Fibroblast of lung (primary cell): ENCODE data around the gene GHRH.

Experiments
- CTCF ChIP-seq, 2 donors: IDR thresholded peaks in 1 of 2; conservative IDR thresholded peaks in 1 of 2; 1 replicate in 1 of 2; 2 replicates in 1 of 2; pipeline ENCODE4 v1.5.1; 2011 to 2012; ENCODE audit warnings: low read length in 2 of 2, control low read depth in 1 of 2, inconsistent platforms in 1 of 2, low read depth in 1 of 2, mild to moderate bottlenecking in 1 of 2
- EZH2 ChIP-seq: IDR thresholded peaks from 2 replicates; pipeline ENCODE4 v1.5.1; 2012; ENCODE audit warnings: low read length, control low read depth, mild to moderate bottlenecking; ENCODE audit errors: missing control alignments

GRCh38 chr20:37282556-37282955, 20.9 kb upstream of the GHRH start:
- TF ChIP-seq CTCF (conservative IDR thresholded peaks at IDR 0.05 in 1 of 2, IDR thresholded peaks at IDR 0.05 in 1 of 2; ENCODE audit: low read depth in 1 of 2, low read length in 2 of 2): peak; percentile 70 to 73
- TF ChIP-seq EZH2: no peak
